ENCODE data around the gene TAP1.

- TF ChIP-seq CTCF (conservative IDR thresholded peaks at IDR 0.05) (no peak), EZH2 (IDR thresholded peaks at IDR 0.05; ENCODE audit: low read depth) (no peak)
These were observed 24.0 kb downstream of the TAP1 start for GRCh38 chr6:32829495-32829894.

All from PC-9 (cell line).